IPS-NIHi7 (cell line): ENCODE data around the gene HOXB6.

Experiments used
- DNase-seq: peaks from one replicate; pipeline ENCODE4 v3.0.0; 2012; ENCODE audit warnings: mixed read lengths; ENCODE audit errors: extremely low spot score

Gene HOXB6

GRCh38 chr17:48579471-48579759 lies 25.4 kb downstream of the HOXB6 start:
- no peak for DNase-seq

- no peak for DNase-seq
Observed at GRCh38 chr17:48578616-48579470, 25.9 kb downstream of the HOXB6 start.

- DNase-seq: peak; percentile 66
Observed at GRCh38 chr17:48577946-48578615, 26.7 kb downstream of the HOXB6 start, which contains the start of gene HOXB4. Gene HOXB4, minus strand, starts transcription at chr17:48578350. Its CDS starts 31 bp downstream, at chr17:48578319.

GRCh38 chr17:48577330-48577945 lies 27.3 kb downstream of the HOXB6 start:
- no peak for DNase-seq

- DNase-seq: no peak
Observed at GRCh38 chr17:48576479-48577309, 28.1 kb downstream of the HOXB6 start.

GRCh38 chr17:48575673-48576478 lies 28.9 kb downstream of the HOXB6 start:
- DNase-seq: no peak

GRCh38 chr17:48575066-48575582 lies 29.7 kb downstream of the HOXB6 start:
- no peak for DNase-seq

GRCh38 chr17:48574505-48575065 lies 30.2 kb downstream of the HOXB6 start:
- DNase-seq: no peak

GRCh38 chr17:48571826-48572417 lies 32.9 kb downstream of the HOXB6 start:
- DNase-seq: no peak

GRCh38 chr17:48571024-48571818 lies 33.6 kb downstream of the HOXB6 start:
- DNase-seq: no peak

- DNase-seq: no peak
Observed at GRCh38 chr17:48570325-48571023, 34.3 kb downstream of the HOXB6 start.

GRCh38 chr17:48569674-48570324 lies 35.0 kb downstream of the HOXB6 start:
- no peak for DNase-seq

- no peak for DNase-seq
Observed at GRCh38 chr17:48569240-48569582, 35.6 kb downstream of the HOXB6 start.

- DNase-seq: no peak
Observed at GRCh38 chr17:48568499-48569239, 36.1 kb downstream of the HOXB6 start.

- no peak for DNase-seq
Observed at GRCh38 chr17:48567646-48568354, 37.0 kb downstream of the HOXB6 start.

- DNase-seq: no peak
Observed at GRCh38 chr17:48567209-48567608, 37.6 kb downstream of the HOXB6 start.

GRCh38 chr17:48566717-48567116 lies 38.1 kb downstream of the HOXB6 start:
- no peak for DNase-seq
